SU-DHL-6 (cell line): Measurements from ENCODE around the gene OSBPL10.

Source experiments
- H2AFZ ChIP-seq: fragments of 200-600 bp; sonication (generic); 2 replicates; pipeline ENCODE4 v1.6.1; 2014; ENCODE audit warnings: low read depth, mild to moderate bottlenecking, moderate library complexity, mixed read lengths, antibody characterized with exemption, low read length; ENCODE audit not compliant: severe bottlenecking
- H3F3A ChIP-seq: fragments of 200-600 bp; shearing (Covaris generic); 2 replicates; pipeline ENCODE4 v1.6.0; 2016; ENCODE audit warnings: antibody characterized with exemption, mild to moderate bottlenecking; ENCODE audit not compliant: insufficient read depth
- H3K27ac ChIP-seq: fragments of 200-600 bp; sonication (generic); 2 replicates; pipeline ENCODE4 v1.5.1; 2016; ENCODE audit warnings: low read depth, mild to moderate bottlenecking, low read length, moderate library complexity, mixed read lengths
- H3K27me3 ChIP-seq: fragments of 200-600 bp; sonication (generic), shearing (Covaris generic); 2 replicates; pipeline ENCODE4 v1.6.0; 2014; ENCODE audit warnings: mild to moderate bottlenecking, low read length
- H3K36me3 ChIP-seq: fragments of 200-600 bp; sonication (generic); 2 replicates; pipeline ENCODE4 v1.6.1; 2014; ENCODE audit warnings: mild to moderate bottlenecking, low read length, mixed read lengths
- H3K4me2 ChIP-seq: fragments of 300-600, 200-600 bp; shearing (Covaris generic), sonication (generic); 2 replicates; pipeline ENCODE4 v1.6.0; 2014; ENCODE audit warnings: low read length, low read depth, mild to moderate bottlenecking; ENCODE audit not compliant: poor library complexity, severe bottlenecking
- H3K4me3 ChIP-seq: fragments of 200-600 bp; sonication (generic); 2 replicates; pipeline ENCODE4 v1.5.1; 2014; ENCODE audit warnings: antibody characterized with exemption, low read length, mild to moderate bottlenecking, mixed read lengths; ENCODE audit not compliant: insufficient read depth, poor library complexity, severe bottlenecking
- H3K79me2 ChIP-seq: fragments of 200-600 bp; sonication (generic); 2 replicates; pipeline ENCODE4 v1.6.1; 2014; ENCODE audit warnings: mild to moderate bottlenecking, low read length, moderate library complexity; ENCODE audit not compliant: insufficient read depth
- H3K9ac ChIP-seq: fragments of 200-600 bp; sonication (generic); 2 replicates; pipeline ENCODE4 v1.7.0; 2014; ENCODE audit warnings: mild to moderate bottlenecking, low read length
- H3K9me2 ChIP-seq: fragments of 200-600 bp; sonication (generic); replicated peaks from 2 replicates; pipeline ENCODE4 v1.6.1; 2014; ENCODE audit warnings: low read length; ENCODE audit not compliant: insufficient read depth
- H3K9me3 ChIP-seq: fragments of 200-600 bp; sonication (generic); 2 replicates; pipeline ENCODE4 v1.6.1; 2014; ENCODE audit warnings: low read length, mixed read lengths; ENCODE audit not compliant: insufficient read depth
- H4K20me1 ChIP-seq: fragments of 200-600 bp; sonication (generic); 2 replicates; pipeline ENCODE4 v1.6.1; 2014; ENCODE audit warnings: low read depth, mild to moderate bottlenecking, antibody characterized with exemption, low read length, moderate library complexity, mixed read lengths
- EZH2phosphoT487 ChIP-seq: fragments of 200-600 bp; sonication (generic), shearing (Covaris generic); conservative IDR thresholded peaks from 2 replicates; pipeline ENCODE4 v1.6.1; 2018; ENCODE audit warnings: mild to moderate bottlenecking, antibody characterized with exemption, low read length, moderate library complexity, mixed read lengths
- TF ChIP-seq, protein P1 (sequence below): fragments of 200-600 bp; sonication (generic); IDR thresholded peaks from one replicate; pipeline ENCODE4 v1.5.1; 2017; ENCODE audit warnings: antibody characterized with exemption, mild to moderate bottlenecking, low read length, moderate library complexity; ENCODE audit not compliant: insufficient read depth, poor library complexity, severe bottlenecking

Gene OSBPL10

DNA sequence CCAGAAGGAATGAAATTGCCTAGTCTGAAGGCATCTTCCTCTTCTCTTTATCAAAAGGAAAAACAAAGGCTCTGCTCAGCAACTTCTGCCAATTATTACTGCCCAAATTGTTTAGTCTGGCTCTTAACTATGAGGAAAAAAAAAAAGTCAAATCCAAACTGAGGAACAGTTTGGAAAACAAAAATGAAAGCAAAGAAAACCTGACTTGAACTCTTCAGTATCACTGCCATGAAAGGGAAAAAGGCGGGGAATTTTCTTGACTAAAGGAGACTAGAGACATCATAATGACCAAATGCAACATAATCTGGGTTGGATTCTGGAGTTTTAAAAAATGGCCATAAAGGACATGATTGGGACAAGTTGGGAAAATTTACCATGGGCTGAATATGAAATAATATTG is 292.1 kb downstream of the OSBPL10 start:
- no peak for TF ChIP-seq EZH2phosphoT487
- TF ChIP-seq, protein P1, sequence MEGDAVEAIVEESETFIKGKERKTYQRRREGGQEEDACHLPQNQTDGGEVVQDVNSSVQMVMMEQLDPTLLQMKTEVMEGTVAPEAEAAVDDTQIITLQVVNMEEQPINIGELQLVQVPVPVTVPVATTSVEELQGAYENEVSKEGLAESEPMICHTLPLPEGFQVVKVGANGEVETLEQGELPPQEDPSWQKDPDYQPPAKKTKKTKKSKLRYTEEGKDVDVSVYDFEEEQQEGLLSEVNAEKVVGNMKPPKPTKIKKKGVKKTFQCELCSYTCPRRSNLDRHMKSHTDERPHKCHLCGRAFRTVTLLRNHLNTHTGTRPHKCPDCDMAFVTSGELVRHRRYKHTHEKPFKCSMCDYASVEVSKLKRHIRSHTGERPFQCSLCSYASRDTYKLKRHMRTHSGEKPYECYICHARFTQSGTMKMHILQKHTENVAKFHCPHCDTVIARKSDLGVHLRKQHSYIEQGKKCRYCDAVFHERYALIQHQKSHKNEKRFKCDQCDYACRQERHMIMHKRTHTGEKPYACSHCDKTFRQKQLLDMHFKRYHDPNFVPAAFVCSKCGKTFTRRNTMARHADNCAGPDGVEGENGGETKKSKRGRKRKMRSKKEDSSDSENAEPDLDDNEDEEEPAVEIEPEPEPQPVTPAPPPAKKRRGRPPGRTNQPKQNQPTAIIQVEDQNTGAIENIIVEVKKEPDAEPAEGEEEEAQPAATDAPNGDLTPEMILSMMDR, result no peak

DNA sequence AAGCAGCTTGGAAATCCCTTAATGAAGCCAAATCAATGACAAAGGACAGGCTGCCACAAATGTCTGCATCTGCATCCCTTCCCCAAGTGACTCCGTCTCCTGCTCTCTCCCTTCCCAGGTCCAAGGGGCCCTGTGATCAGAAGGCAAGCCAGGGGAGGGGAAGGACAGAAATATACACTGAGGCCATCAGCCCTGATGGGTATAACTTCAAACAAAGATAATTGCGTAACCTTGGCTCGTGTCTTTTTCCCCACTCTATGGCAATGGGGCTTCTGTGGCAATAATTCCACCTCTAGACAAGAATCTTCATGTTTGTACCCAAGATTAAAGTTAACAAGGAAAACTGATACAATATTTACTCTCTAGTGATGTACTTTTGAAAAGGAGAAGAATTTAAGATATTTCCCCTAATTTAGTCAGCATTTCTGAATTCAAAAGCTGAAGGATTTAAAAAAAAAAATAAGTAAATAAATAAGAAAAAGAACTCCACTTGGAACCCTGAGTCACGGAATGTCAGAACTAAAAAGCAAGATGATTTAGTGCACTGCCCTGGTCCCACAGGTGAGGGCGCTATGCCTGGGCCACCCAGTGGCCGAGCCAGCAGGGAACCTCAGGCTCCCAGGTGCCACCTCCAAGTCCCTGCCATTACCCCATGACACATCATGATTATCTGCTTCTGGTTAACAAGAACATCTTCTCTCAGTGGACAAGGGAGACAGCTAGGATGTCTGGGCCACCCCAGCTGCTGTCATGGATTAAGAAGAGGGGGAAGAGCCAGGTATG is 293.9 kb downstream of the OSBPL10 start:
- H2AFZ ChIP-seq, result no peak overlapping the region
- H3K4me2 ChIP-seq, result no peak overlapping the region
- no peaks in the 10 kb centered on the region for H4K20me1 ChIP-seq
- H3K27me3 ChIP-seq, result no peaks in the 10 kb centered on the region
- H3K9me2 ChIP-seq, result no peaks in the 10 kb centered on the region
- no peak overlapping the region for H3K4me3 ChIP-seq
- H3K9me3 ChIP-seq, result no peaks in the 10 kb centered on the region
- no peak overlapping the region for H3K9ac ChIP-seq
- TF ChIP-seq, protein P1, result no peak
- TF ChIP-seq EZH2phosphoT487, result no peak
- H3K27ac ChIP-seq, result no peak overlapping the region
- no peaks in the 10 kb centered on the region for H3F3A ChIP-seq
- peaks cover 39% of the 10 kb centered on the region for H3K36me3 ChIP-seq
- 0 out of 2 replicates have a peak, but pooled peaks cover 3% of the 10 kb centered on the region for H3K79me2 ChIP-seq

More for the DNA sequence above, 292.1 kb downstream of the OSBPL10 start:
- H3K9me2 ChIP-seq, result no peaks in the 10 kb centered on the region
- 0 out of 2 replicates have a peak, but pooled peaks cover 3% of the 10 kb centered on the region for H3K79me2 ChIP-seq
- H3K27me3 ChIP-seq, result no peaks in the 10 kb centered on the region
- no peak overlapping the region for H3K4me2 ChIP-seq
- no peak overlapping the region for H2AFZ ChIP-seq
- H3K9me3 ChIP-seq, result no peaks in the 10 kb centered on the region
- no peak overlapping the region for H3K27ac ChIP-seq
- H3K36me3 ChIP-seq, result peaks cover 35% of the 10 kb centered on the region
- no peak overlapping the region for H3K9ac ChIP-seq
- no peak overlapping the region for H3K4me3 ChIP-seq
- H3F3A ChIP-seq, result no peaks in the 10 kb centered on the region
- no peaks in the 10 kb centered on the region for H4K20me1 ChIP-seq

DNA sequence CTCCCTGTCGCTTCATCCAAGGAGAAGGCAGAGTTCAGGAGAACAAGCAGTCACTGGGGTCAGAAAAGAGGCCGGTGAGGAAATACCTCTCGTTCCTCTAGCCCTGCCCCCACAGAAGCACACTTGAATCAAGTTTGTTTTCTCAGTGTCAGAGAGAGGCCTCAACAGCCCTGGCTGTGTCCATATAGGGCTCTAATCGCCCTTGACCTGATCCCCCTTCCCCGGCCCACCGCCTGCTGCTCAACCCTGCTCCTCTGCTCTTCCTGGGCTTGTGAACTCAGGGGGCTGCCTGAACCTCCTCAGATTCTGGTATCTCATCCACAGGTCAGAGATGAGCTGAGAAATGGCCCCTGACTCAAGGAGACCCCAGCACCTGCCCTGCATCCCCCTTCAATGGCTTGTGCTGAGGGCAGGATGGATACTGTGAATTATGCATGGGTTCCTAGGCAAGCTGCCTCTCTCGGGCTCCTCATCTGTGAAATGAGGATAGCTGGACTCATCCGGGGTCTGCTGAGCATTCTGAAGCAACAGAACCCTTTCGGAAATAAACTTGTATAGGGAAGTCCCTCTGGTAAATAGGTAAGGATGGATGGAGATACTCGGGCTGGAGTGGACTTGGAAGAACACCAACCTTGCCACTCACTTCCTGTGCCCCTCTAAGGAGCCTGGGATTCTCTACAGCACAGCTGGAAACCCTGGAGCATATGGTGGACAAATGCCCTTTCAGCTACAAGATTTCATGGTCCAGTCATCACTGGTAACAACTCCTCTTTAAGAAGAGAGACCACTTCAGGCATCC is 300.8 kb downstream of the OSBPL10 start:
- H3K9ac ChIP-seq, result no peak overlapping the region
- 0 out of 2 replicates have a peak, but pooled peaks cover 5% of the 10 kb centered on the region for H3K79me2 ChIP-seq
- H3K27ac ChIP-seq, result no peak overlapping the region
- H3K36me3 ChIP-seq, result peaks cover 19% of the 10 kb centered on the region
- no peaks in the 10 kb centered on the region for H3K9me3 ChIP-seq
- no peak overlapping the region for H3K4me3 ChIP-seq
- TF ChIP-seq EZH2phosphoT487, result no peak
- TF ChIP-seq, protein P1, result no peak
- no peaks in the 10 kb centered on the region for H3K9me2 ChIP-seq
- H3F3A ChIP-seq, result no peaks in the 10 kb centered on the region
- H3K4me2 ChIP-seq, result no peak overlapping the region
- H3K27me3 ChIP-seq, result no peaks in the 10 kb centered on the region
- no peak overlapping the region for H2AFZ ChIP-seq
- no peaks in the 10 kb centered on the region for H4K20me1 ChIP-seq
